Endothelial cell of umbilical vein (primary cell): ENCODE data around the gene C5orf58. TPM values are rescaled to one million over a fixed set of nuclear protein-coding genes. Genes with fewer than 3 reads are reported as not detected.

Experiments
- BruUV-seq: library from RNA; stranded (reverse); fragments of 400-500 nt; replicated peaks from 2 replicates; lab custom pipeline; 2021; lab: Mats Ljungman, UMichigan
- CTCF ChIA-PET: fragments of 300-600, 350-600 bp; sonication (Branson Sonifier 250); formaldehyde crosslinking; loops from one replicate; lab custom pipeline; 2021; ENCODE audit warnings: antibody characterized with exemption, inconsistent platforms; lab: Charles Lee
- POLR2A ChIA-PET: fragments of 300-600, 350-600 bp; sonication (Branson Sonifier 250); formaldehyde crosslinking; loops from one replicate; lab custom pipeline; 2021; ENCODE audit warnings: antibody characterized with exemption, inconsistent platforms; lab: Charles Lee
- DNase-seq: peaks from one replicate; pipeline ENCODE4 v3.0.0-alpha.2; 2011; ENCODE audit warnings: low read depth, low spot score
- FAIRE-seq: peaks from 2 replicates; lab custom pipeline; 2011; peaks lifted over from hg19 to GRCh38; lab: Jason Lieb, UNC
- H2AFZ ChIP-seq: 2 replicates; pipeline ENCODE4 v1.6.0; 2012; ENCODE audit warnings: low read depth, low read length, control low read depth, inconsistent platforms
- H3K27ac ChIP-seq: 2 replicates; pipeline ENCODE4 v1.5.1; 2011; ENCODE audit warnings: low read depth, mild to moderate bottlenecking, control low read depth, low read length, moderate library complexity; ENCODE audit not compliant: insufficient read depth
- H3K27me3 ChIP-seq, 2 experiments: 2 replicates each; pipeline versions ENCODE4 v1.6.0 to v1.6.1; 2011; ENCODE audit warnings: low read length in 2 of 2, mixed read lengths in 1 of 2; ENCODE audit not compliant: control insufficient read depth in 2 of 2, insufficient read depth in 2 of 2
- H3K36me3 ChIP-seq, 2 experiments: 2 replicates in 1 of 2; 3 replicates in 1 of 2; pipeline ENCODE4 v1.5.1; 2011; ENCODE audit warnings: low read length in 2 of 2, mild to moderate bottlenecking in 1 of 2, moderate library complexity in 1 of 2; ENCODE audit not compliant: control insufficient read depth in 2 of 2, insufficient read depth in 2 of 2; ENCODE audit errors: extremely low read depth in 1 of 2
- H3K4me1 ChIP-seq: 3 replicates; pipeline ENCODE4 v1.5.1; 2011; ENCODE audit warnings: mild to moderate bottlenecking, low read length; ENCODE audit not compliant: control insufficient read depth, insufficient read depth; ENCODE audit errors: extremely low read depth
- H3K4me2 ChIP-seq: 2 replicates; pipeline ENCODE4 v1.6.1; 2011; ENCODE audit warnings: low read length, control low read depth, mixed read lengths; ENCODE audit not compliant: insufficient read depth
- H3K4me3 ChIP-seq, 3 experiments: fragments of 200-600 bp in 1 of 3; sonication (generic), shearing (Covaris generic) in 1 of 3; replicated peaks in 1 of 3; 2 replicates each; pipeline ENCODE4 v1.5.1; 2011 to 2016; ENCODE audit warnings: control low read depth in 3 of 3, low read length in 3 of 3, mild to moderate bottlenecking in 2 of 3, inconsistent platforms in 1 of 3, low read depth in 1 of 3, moderate library complexity in 1 of 3; ENCODE audit not compliant: insufficient read depth in 1 of 3
- H3K79me2 ChIP-seq: 2 replicates; pipeline ENCODE4 v1.6.0; 2012; ENCODE audit warnings: low read length, inconsistent platforms; ENCODE audit not compliant: control insufficient read depth, insufficient read depth
- H3K9ac ChIP-seq: replicated peaks from 2 replicates; pipeline ENCODE3; 2011; ENCODE audit warnings: low read length, control low read depth; ENCODE audit not compliant: insufficient read depth; ENCODE audit errors: extremely low read depth
- H3K9me1 ChIP-seq: replicated peaks from 3 replicates; pipeline ENCODE4 v1.6.0; 2011; ENCODE audit warnings: mild to moderate bottlenecking, low read length; ENCODE audit not compliant: control insufficient read depth, insufficient read depth; ENCODE audit errors: extremely low read depth
- H3K9me3 ChIP-seq: replicated peaks from 2 replicates; pipeline ENCODE4 v1.5.1; 2012; ENCODE audit warnings: low read length, inconsistent platforms; ENCODE audit not compliant: control insufficient read depth, insufficient read depth
- H4K20me1 ChIP-seq: replicated peaks from 2 replicates; pipeline ENCODE3; 2011; ENCODE audit warnings: mild to moderate bottlenecking, low read length; ENCODE audit not compliant: control insufficient read depth, insufficient read depth; ENCODE audit errors: extremely low read depth
- CTCF ChIP-seq, 2 donors: IDR thresholded peaks; 1 replicate in 1 of 2; 2 replicates in 1 of 2; pipeline ENCODE4 v1.5.1; 2011; ENCODE audit warnings: low read length in 2 of 2, mild to moderate bottlenecking in 2 of 2, moderate library complexity in 2 of 2, control low read depth in 1 of 2, inconsistent platforms in 1 of 2, low read depth in 1 of 2; ENCODE audit not compliant: insufficient read depth in 1 of 2; ENCODE audit errors: extremely low read depth in 1 of 2
- EZH2 ChIP-seq: IDR thresholded peaks from 2 replicates; pipeline ENCODE4 v1.6.1; 2012; ENCODE audit warnings: borderline replicate concordance, low read depth, mild to moderate bottlenecking, moderate library complexity, low read length, inconsistent platforms; ENCODE audit not compliant: severe bottlenecking
- FOS ChIP-seq: IDR thresholded peaks from 2 replicates; pipeline ENCODE4 v1.6.1; 2011; ENCODE audit warnings: mild to moderate bottlenecking, low read length, moderate library complexity, borderline replicate concordance; ENCODE audit not compliant: insufficient read depth
- GATA2 ChIP-seq: IDR thresholded peaks from 2 replicates; pipeline ENCODE4 v1.7.0; 2011; ENCODE audit warnings: low read depth, mild to moderate bottlenecking, moderate library complexity, mixed read lengths, low read length; ENCODE audit not compliant: insufficient read length, insufficient read depth
- JUN ChIP-seq: IDR thresholded peaks from 2 replicates; pipeline ENCODE4 v1.6.1; 2011; ENCODE audit warnings: borderline replicate concordance, low read depth; ENCODE audit not compliant: insufficient read length, insufficient read depth
- MAX ChIP-seq: IDR thresholded peaks from 2 replicates; pipeline ENCODE4 v1.6.1; 2011; ENCODE audit not compliant: insufficient read depth, insufficient read length
- MYC ChIP-seq: IDR thresholded peaks from one replicate; pipeline ENCODE4 v1.6.1; 2011; ENCODE audit warnings: mild to moderate bottlenecking, low read depth, low read length
- POLR2A ChIP-seq: IDR thresholded peaks from 2 replicates; pipeline ENCODE4 v1.6.1; 2012; ENCODE audit warnings: low read depth, mild to moderate bottlenecking, control low read depth, low read length
- POLR2AphosphoS5 ChIP-seq: IDR thresholded peaks from 2 replicates; pipeline ENCODE4 v1.6.1; 2012; ENCODE audit warnings: low read depth, mild to moderate bottlenecking, control low read depth, low read length, moderate library complexity; ENCODE audit not compliant: insufficient read depth
- dilution Hi-C: fragments of 300-500 bp; cut with MboI; formaldehyde crosslinking; loops from one replicate; pipeline ENCODE4 v1.15.0; 2019; ENCODE audit warnings: low sequenced_read_pairs; ENCODE audit not compliant: extremely low pct_ligation_motif_present
- intact Hi-C: fragments of 100-400 bp; cut with micrococcal nuclease; formaldehyde crosslinking; loops from one replicate; pipeline ENCODE4 v1.10.0; 2022
- polyA plus RNA-seq, 4 experiments: library from polyadenylated mRNA; depleted of rRNA in 3 of 4; stranded (reverse) in 3 of 4; unstranded in 1 of 4; fragments of >200 nt; gene quantifications; 2 replicates each; pipeline versions ENCODE4 v1.2.1 to v1.2.3, GENCODE V29; 2011 to 2012; ENCODE audit warnings: missing spikeins in 1 of 4
- total RNA-seq: library from RNA; stranded (reverse); gene quantifications from 2 replicates; pipeline ENCODE4 v1.2.3, GENCODE V29; 2021

The C5orf58 gene
- total and polyA plus RNA-seq, 2 donors (not counting 3 experiments of a cell fraction or from before 2014, with no cell fraction given) = not detected

DNA sequence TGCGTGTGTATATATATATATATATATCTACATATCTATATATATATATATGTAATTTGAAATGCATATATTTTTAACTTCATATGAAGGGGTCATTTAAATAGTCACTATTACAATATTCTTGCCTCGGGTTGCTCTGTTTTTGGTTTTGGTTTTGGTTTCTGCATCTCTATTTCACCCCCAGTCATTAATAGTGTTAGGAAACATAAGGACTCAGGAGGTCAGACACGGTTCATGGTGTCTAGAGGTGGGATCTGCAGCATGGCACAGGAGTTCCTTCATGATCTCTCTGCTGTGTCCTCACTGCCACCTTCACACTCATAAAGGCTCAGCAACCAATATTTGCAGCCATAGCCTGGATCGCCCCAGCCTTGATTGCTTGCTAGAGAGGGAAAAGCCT, 16.6 kb downstream of the C5orf58 start:
- no TSS peak for BruUV-seq
- H3K4me3 ChIP-seq = no peak overlapping the region
- H3K79me2 ChIP-seq = no peaks in the 10 kb centered on the region
- no peak for TF ChIP-seq FOS
- TF ChIP-seq MAX = no peak
- no peak for TF ChIP-seq MYC
- TF ChIP-seq POLR2A = no peak
- no peak for TF ChIP-seq POLR2AphosphoS5
- TF ChIP-seq GATA2 = no peak
- no peak for TF ChIP-seq JUN
- TF ChIP-seq CTCF (IDR thresholded peaks at IDR 0.05; ENCODE audit: extremely low read depth in 1 of 2, insufficient read depth in 1 of 2, low read depth in 1 of 2, low read length in 2 of 2) = no peak
- no peak for TF ChIP-seq EZH2
- dilution Hi-C loops = no loop called here
- no peak overlapping the region for H2AFZ ChIP-seq
- no peak overlapping the region for H3K27ac ChIP-seq
- FAIRE-seq (no peak), DNase-seq (no peak)
- H3K9me3 ChIP-seq = no peaks in the 10 kb centered on the region
- CTCF ChIA-PET = no interaction called here
- no peaks in the 10 kb centered on the region for H3K9me1 ChIP-seq
- POLR2A ChIA-PET = no interaction called here
- H3K4me1 ChIP-seq = no peaks in the 10 kb centered on the region
- H3K9ac ChIP-seq = no peak overlapping the region
- intact Hi-C loops = no loop called here
- H3K4me2 ChIP-seq = no peak overlapping the region
- peaks cover 8 to 36% of the 10 kb centered on the region in 2 experiments for H3K27me3 ChIP-seq
- no peaks in the 10 kb centered on the region for H4K20me1 ChIP-seq
- no peaks in the 10 kb centered on the region for H3K36me3 ChIP-seq
